A204.1 (cell line): ENCODE results near the gene TOGARAM2.

Source experiments
- FAIRE-seq: peaks from 2 replicates; lab custom pipeline; 2012; peaks lifted over from hg19 to GRCh38; lab: Jason Lieb, UNC

Gene TOGARAM2

DNA sequence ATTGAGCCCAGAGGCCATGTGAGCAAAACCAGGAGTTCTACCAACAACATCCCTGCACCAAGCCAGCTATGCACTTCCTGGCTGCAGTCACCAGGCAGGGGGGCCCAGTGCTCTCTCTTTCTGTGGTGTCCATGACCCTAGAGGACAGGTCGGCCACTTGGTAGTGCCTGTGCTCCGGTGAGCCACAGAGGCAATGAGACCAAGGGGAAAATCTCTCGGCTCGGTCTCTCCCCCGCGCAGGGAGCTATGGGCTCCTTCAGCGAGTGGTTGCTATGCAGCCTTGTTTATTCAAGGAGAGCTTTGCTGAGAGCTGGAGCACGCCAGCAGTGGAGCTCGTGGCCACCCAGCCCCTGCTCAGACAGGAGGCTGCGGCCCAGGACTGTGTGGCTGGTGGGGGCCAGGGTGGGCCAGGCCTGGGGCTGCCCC lies at the start of gene TOGARAM2:
Gene TOGARAM2, plus strand, starts transcription at position 283 of the 426 bp plus-strand sequence. CDS start 13,537 bp downstream, outside the sequence.
- no peak for FAIRE-seq

DNA sequence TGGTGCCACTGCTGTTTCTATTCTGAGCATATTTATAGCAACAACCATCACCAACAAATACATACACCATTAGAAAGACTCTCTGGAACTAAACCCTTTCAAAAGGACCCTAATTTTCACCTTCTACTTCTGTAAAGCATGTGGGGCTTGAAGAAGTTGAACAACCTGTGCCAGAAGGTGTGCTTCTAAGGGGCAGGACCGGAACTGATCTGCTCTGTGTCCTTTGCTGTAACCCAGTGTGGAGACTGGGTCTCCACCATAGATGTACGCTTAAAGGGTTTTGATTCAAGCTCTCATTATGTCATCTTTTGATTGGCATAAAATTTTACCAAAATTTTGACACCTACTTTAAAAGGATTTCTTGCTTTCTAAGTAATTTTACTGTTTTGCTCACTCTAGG lies 46.3 kb upstream of the TOGARAM2 start:
- no peak for FAIRE-seq

DNA sequence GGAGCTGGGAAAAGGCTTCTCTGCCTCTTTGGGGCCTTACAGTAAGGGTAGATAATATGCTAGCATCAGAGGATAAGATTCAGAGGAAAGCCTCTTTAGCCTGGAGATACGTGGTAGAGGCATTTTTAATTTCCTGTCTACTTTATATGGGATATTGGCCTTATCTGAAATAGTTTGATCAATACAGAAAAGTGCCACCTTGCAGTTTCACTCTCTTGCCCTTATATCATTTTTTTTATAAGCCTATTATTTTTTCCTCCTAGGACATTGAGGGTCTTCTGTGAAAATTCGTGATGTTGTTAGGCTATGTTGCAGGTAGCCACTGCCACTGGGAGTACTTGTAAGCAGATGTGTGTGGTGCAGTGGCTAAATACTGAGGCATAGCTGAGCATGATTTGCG lies 40.1 kb upstream of the TOGARAM2 start:
- no peak for FAIRE-seq

DNA sequence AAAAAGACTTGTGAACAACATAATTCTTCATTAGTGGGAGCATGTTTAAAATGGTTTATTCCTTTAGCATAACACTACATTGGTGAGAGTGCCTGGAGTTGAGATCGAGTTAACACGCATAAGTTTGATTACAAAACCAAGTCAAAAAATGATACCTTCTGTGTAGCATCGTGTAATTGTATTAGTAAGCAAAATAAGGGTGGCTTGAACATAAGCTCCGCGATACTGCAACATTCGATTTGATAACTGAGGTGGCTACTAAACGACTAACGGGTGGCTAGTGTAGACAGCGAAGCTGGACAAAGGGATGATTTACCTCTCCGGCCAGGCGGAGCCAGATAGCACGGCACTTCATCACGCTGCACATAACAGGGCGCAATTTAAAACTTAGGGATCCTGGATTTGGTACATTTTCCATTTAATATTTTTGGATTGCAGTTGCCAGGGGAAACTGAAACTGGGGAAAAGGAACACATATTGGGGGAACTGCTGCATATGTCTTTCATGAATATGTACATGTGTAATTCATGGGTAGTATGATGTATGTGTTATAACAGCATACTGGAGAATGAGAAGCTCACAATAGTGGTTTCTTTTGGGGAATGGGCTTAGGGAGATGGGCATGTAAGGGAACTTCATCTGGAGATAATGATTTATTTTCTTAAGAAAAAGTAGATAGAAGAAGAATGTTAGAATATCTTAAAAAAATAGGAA lies 36.4 kb upstream of the TOGARAM2 start:
- no peak for FAIRE-seq

DNA sequence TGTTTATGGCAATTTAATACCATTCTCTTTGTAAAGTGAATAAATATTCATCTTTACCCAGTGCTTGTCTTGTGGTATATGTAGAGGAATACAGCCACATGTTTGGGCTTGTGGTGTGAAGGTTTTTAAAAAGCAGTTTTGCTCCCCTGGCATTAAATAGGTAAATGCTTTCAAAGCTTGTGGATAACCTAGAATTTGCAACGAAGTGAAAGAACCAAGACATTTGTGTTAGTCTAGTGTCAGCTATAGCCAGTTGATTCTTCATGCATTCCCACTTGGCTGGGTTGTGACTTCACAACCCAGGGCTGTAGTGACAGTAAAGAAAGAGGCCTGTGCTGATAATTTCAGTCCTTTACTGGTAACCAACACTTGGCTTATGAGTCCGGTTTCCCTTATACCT lies 32.9 kb upstream of the TOGARAM2 start:
- FAIRE-seq, result no peak

DNA sequence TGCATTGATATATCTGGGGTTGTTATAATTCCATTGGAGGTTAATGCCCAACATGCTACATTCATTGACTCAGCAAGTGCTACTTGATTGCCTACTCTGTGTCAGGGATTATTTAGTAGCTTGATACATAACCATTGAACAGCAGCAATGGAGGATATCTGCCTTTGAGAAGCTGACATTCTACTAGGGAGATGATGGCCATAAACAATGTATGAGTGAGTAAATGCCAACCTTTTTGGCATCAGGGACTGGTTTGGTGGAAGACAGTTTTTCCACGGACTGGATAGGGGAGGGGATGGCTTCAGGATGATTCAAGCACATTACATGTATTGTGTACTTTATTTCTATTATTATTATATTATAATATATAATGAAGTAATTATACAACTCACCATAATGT lies 31.9 kb upstream of the TOGARAM2 start:
- no peak for FAIRE-seq

DNA sequence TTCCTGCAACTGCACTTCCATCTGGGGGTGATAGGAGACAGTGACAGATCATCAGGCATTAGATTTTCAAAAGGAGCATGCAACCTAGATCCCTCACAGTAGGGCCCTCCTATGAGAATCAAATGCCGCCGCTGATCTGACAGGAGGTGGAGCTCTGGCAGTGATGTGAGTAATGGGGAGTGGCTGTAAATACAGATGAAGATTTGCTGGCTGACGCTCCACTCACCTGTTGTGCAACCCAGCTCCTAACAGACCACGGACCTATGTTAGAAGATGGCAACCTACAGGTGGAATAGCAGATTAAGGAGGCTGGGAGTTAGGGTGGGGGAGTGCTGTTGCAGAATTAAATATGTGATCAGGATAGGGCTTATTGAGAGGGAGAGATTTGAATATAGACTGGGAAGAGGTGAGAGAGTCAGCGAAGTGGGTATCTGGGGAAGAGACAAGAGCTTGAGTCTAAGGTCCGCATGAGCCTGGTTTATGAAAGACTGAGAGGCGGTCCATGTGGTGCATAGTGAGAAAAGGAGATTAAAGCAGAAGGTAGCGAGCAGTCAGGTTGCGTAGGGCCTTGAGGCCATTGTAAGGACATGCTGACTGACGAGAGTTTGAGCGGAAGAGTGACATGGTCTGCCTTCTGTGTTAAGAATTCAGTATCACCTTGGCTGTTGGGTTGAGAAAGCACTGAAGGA lies 31.3 kb upstream of the TOGARAM2 start:
- FAIRE-seq, result no peak

DNA sequence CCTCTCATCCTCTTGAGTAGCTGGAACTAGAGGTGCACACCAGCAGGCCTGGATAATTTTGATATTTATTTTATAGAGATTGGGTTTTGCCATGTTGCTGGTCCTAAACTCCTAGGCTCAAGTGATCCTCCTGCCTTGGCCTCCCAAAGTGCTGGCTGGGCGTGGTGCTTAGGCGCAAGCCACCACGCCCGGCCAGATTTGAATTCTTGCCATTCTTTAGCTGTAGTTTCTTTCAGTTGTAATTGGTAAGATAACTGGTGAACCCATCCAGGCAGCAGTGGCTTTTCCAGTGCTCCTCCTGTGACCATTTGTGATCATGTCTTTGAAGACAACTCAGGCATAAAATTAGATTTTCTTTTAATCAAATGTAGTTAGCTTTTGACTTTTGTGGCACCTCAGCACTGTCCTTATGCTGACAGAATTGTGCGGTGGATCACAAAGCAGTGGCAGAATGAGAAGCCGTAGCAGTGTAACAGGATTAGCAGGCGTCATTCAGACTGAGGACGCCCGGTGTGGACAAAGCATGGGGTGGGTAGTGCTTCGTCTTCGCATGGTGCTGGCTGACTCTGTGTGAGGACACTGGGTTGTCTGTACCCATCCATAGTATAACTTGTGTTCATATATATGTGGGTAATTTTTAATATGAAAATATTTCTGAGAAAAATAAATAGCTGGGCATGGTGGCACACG lies 30.0 kb upstream of the TOGARAM2 start:
- no peak for FAIRE-seq

DNA sequence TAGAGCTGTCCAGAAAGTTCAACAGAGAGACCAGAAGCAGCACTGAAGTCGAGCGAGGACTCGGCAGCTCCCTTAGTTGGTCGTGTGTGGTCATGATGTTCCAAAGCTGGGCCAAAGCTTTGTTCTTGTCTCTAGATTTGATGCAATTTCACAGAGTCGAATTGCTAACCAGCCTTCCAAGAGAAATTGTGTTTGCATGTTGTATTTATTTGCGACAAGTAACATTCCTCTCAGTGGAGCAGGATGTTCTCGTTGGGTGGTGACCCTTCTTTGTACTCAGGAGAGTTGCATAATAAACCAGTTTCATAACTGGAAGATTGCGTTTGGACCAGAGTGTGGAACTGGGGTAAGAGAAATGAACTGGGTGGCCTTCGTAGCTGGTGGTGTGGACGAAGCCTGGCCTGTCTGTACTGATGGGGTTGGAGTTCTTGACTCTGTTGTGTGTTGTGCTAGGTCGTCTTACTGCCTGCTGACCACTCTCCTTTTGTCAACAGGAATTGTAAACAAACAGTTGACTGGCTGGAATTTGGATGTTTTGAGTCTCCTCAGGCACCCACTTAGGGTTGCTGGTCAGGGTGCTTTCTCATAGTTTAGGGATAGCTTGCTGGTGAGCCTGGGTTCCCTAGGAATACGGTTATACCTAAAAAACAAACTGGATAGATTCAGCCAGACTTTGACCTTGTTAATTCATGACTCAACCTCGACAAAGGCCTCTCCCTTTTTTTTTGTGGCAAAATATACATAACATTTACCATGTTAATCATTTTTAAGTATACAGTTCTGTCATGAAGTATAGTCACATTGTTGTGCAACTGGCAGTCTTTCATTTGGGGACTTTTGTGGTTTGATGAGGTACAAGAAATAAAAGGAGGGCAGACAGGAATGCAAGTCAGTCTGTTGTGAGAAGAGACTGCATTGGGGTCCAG lies 28.9 kb upstream of the TOGARAM2 start:
- FAIRE-seq, result no peak

DNA sequence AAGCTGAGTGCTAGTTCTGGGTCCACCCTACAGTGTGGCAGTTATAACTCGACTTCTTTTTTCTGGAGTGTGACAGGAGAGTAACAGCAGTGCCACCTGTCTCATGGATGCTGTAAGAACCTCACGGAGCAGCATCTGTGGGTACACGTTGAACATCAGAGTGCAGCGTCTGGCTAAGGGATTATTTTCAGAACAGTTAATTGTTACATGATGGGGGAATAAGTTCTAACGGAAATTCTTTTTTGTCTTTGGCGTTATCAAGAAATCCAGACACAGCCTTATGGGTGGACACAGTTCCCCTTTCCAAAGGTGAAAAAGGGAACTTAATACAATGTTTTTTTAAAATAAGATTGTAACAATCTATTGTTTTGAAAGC lies 28.3 kb upstream of the TOGARAM2 start:
- FAIRE-seq, result no peak

DNA sequence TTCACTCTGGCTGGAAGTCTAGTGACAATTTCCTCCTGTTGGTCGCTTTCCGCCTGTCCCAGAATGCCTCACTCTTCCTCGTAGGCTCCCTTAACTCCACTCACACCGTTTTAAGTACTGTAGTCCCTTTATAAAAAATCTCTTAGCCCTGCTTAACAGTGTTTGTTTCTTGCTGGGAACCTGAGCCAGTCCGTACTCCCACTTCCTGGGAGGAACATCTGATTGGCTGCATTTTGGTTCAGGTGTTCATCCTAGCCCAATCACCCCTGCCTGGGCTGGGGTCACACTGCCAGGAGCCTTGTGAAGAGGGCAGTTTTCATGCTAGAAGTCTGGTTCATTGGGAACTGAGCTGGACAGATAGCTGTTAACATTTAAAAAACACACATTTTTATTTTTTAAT lies 25.6 kb upstream of the TOGARAM2 start:
- FAIRE-seq, result no peak

DNA sequence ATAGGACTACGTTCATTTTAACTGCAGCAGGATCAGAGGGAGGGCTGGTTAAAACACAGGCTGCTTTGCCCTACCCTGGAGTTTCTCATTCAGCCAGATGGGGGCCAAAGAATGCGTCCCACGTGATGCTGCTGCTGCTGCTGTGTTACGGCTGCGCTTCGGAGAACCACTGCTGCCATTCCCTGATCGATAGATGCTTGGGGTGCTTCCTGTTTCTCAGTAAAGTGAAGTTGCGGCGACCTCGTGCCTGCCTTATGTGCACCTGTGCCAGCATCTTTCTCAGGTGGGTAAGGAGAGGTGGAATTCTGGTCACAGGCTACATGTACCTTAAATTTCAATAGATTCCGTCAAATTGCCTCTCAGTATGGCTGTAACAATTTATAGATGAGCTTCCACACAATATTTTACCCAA lies 24.7 kb upstream of the TOGARAM2 start:
- no peak for FAIRE-seq

DNA sequence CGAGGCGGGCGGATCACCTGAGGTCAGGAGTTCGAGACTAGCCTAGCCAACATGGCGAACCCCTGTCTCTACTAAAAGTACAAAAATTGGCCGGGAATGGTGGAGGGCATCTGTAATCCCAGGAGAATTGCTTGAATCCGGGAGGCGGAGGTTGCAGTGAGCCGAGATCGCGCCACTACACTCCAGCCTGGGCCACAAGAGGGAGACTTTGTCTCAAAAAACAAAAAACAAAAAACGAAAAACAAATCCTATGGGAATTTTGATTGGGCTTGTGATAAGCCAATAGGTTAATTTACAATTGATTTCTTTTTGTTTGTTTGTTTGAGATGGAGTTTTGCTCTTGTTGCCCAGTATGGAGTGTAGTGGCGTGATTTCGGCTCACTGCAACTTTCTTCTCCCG lies 24.2 kb upstream of the TOGARAM2 start:
- FAIRE-seq, result peak; percentile 19

DNA sequence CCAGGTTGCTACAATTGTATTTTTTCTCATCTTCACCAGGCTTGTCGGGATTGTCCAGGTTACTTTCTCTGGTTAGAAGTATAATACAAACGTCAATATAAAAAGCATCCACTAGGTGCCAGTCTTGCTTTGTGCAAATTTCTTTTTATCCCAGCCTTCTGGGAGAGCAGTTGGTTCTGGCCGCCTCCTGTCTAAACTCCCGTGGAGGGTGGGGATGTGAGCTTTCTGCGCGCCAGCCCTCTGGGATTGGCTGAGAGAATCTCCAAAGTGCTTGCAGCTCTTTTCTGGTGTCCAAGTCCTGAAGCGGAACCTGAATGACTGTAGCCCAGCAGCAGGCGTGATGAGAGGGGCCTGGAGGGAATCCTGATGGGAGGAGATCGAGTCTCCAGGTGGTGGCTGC lies 22.4 kb upstream of the TOGARAM2 start:
- FAIRE-seq, result peak; percentile 90

DNA sequence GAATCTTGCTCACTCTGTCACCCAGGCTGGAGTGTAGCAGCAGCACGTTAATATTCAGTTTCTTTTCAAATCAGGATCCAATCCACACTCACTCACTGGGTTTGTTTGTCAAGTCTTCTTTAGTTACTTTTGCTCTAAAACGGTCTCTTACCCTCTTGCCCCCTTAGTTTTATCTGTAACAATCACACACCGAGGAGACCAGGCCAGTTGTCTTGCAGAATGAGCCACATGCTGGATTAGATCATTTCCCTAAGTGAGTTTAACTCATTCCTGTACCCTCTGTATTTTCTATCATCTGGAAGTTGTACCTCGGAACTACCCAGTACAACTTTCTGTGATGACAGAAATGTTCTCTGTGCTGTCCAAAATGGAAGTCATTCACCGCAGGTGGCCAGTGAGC lies 20.7 kb upstream of the TOGARAM2 start:
- no peak for FAIRE-seq

DNA sequence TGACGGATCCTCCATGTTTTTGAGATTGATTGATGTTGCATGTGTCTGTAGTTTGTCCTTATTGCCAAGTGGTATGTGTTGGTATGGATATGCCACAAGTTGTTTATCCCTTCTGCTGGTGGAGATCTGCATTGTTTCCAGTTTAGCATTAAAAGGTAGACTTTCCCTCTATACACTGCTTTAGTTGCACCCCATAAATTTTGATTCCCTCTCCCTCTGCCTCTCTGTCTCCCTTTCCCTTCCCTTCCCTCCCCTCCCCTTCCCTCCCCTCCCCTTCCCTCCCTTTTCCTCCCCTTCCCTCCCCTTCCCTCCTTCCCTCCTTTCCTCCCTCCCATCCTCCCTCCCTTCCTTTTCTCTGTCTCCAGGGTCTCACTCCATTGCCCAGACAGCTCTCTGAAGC lies 18.6 kb upstream of the TOGARAM2 start:
- no peak for FAIRE-seq

DNA sequence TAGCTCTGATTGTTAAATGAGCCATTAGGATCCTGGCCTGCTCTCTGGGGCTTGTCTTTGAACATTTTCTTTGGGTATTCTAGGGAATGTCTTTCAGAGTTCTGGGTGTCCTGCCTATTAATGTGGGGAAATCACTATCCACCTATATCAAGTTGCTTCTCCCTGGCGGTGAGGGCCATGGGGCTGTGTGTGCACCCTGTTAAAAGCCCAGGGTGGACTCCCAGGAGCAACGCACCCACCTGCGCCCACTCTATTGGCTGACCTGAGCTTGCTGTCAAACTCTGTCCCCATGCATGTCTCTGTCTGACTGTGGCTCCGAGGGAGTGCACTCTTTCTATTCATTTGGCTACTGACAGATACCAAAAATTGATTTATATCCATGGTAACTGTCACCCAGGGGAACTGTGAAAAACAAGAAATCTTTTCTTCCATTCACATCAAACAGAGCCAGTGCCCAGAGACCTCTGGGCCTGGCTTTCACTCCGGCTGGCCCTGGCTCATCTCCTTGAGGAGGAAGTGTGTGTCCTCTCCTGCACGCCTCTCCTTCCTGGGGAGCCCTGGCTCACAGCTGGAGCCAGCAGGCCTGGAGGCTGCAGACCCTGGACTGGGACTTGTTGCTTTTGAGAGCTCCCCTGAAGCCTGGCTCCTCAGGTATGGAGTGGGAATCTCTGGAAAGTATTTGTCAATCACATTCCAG lies 10.5 kb upstream of the TOGARAM2 start:
- no peak for FAIRE-seq

DNA sequence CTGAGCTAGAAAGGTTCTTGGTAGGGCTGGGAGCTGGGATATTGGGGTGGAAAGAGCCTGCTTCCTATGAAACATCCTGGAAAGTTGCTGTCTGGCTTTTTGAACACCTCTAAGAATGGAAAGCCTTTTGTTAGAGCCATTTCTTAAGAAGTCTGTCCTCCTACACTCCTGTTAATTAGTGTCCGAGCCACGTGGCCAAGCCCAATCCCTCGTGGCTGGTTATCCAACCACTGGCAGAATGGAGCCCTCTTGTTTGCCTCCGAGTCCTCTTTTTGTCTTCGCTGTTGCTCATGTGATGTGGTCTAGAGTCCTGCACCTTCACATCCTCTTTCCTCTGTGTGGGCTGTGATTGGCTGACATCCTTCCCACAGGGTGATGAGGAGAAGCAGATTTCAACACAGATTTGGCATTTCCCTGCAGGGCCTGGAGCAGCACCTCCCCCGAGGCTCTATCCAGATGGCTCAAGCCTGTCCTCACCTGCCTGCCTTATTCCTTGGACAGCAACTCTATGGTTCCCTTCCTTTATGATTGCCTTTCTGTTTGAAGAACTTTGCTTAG lies 8.2 kb upstream of the TOGARAM2 start:
- FAIRE-seq, result no peak

DNA sequence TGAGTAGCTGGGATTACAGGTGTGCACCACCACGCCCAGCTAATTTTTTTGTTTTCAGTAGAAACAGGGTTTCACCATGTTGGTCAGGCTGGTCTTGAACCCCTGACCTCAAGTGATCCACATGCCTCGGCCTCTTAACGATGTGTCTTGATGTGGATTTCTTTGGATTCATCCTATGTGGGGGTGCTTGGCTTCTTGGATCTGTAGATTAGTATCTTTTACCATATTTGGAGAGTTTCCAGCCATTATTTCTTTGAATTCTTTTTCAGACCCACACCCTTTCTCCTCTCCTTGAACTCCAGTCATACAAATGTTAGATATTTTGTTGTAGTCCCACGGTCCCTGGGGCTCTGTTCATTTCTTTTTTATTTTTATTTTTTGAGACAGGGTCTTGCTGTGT lies 6.8 kb upstream of the TOGARAM2 start:
- FAIRE-seq, result no peak

DNA sequence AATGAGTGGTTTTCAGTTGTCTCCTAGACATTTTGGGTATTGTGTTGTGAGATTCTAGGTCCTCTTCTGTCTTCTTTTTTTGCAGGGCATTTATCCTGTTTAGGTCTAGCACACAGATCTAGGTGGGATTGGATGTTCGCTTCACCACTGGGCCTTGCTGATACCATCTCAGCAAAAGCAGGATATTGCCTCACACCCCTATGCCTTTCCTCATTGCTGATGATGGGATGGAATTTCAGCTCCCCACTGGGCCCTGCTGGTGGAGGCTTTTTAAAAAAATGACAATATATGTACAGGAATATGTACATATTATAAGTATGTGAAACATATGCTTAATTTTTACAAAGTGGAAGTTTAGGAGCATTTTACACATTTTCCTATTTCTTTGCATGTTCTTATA lies 5.4 kb upstream of the TOGARAM2 start:
- FAIRE-seq, result no peak

DNA sequence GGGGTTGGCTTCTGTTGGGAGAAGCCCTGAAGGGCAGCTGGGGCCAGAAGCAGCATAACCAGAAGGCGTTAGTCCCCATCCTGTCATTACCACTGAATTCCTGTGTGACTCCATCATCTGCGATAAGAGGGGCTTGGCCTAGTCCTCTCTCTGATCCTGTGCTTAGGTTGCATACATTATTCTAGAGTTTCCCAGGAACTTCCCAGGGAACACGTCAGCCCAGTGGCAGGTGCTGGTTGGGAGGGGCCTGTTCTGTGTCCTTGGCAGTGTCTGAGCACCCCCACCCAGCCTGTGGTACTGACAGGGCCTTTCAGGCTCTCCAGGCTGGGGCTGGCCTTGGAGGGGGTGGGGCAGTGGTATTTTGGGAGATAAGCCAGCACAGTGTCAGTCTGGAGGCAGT lies 4.5 kb upstream of the TOGARAM2 start:
- FAIRE-seq, result no peak
